Activated T-helper 2 cell treated with anti-CD3 and anti-CD28 coated beads, Interferon-gamma antibody, Interleukin-2, Interleukin-4, amounts not matched to agents 10 μg/mL and 5 μg/mL and 100 μg/mL, durations not matched to agents 14 hours and 24 hours and 36 hours (primary cell): Measurements from ENCODE around the gene P2RY6. TPM values are rescaled to one million over a fixed set of nuclear protein-coding genes. Genes with fewer than 3 reads are reported as not detected.

Source experiments
- DNase-seq: peaks from one replicate; pipeline ENCODE4 v3.0.0; 2021; ENCODE audit warnings: low spot score
- H3K27ac Mint-ChIP-seq: one replicate; pipeline ENCODE4 v1.8.0; 2021; ENCODE audit warnings: mixed read lengths
- H3K27me3 Mint-ChIP-seq: one replicate; pipeline ENCODE4 v1.8.0; 2021; ENCODE audit warnings: low read depth, mixed read lengths
- H3K36me3 Mint-ChIP-seq: one replicate; pipeline ENCODE4 v1.8.0; 2021; ENCODE audit warnings: low read depth, mixed read lengths
- H3K4me1 Mint-ChIP-seq: one replicate; pipeline ENCODE4 v1.8.0; 2021; ENCODE audit warnings: low read depth, mixed read lengths
- H3K4me3 Mint-ChIP-seq: one replicate; pipeline ENCODE4 v1.8.0; 2021; ENCODE audit warnings: low read depth, mild to moderate bottlenecking, moderate library complexity, mixed read lengths
- H3K9me3 Mint-ChIP-seq: one replicate; pipeline ENCODE4 v1.8.0; 2021; ENCODE audit warnings: mixed read lengths
- intact Hi-C: fragments of 100-400 bp; cut with micrococcal nuclease; formaldehyde crosslinking; loops from one replicate; pipeline ENCODE4 v1.15.1; 2023
- total RNA-seq: library from RNA; stranded (reverse); gene quantifications from 2 replicates; pipeline ENCODE4 v1.2.3, GENCODE V29; 2022

P2RY6 gene
- total RNA-seq, 1 donor from 2014 or later: not detected

GRCh38 chr11:73292525-73292894, 20.4 kb downstream of the P2RY6 start:
- H3K4me3 Mint-ChIP-seq: no peak overlapping the region
- H3K9me3 Mint-ChIP-seq: no peaks in the 10 kb centered on the region
- intact Hi-C loops: no loop called here
- H3K27me3 Mint-ChIP-seq: peaks cover 14% of the 10 kb centered on the region
- no peak for DNase-seq
- peaks cover 18% of the 10 kb centered on the region for H3K4me1 Mint-ChIP-seq
- H3K27ac Mint-ChIP-seq: no peak overlapping the region
- H3K36me3 Mint-ChIP-seq: no peaks in the 10 kb centered on the region

GRCh38 chr11:73293356-73293936, 21.3 kb downstream of the P2RY6 start:
- H3K4me1 Mint-ChIP-seq: peaks cover 11% of the 10 kb centered on the region
- H3K36me3 Mint-ChIP-seq: no peaks in the 10 kb centered on the region
- H3K9me3 Mint-ChIP-seq: no peaks in the 10 kb centered on the region
- peaks cover 14% of the 10 kb centered on the region for H3K27me3 Mint-ChIP-seq
- no peak overlapping the region for H3K4me3 Mint-ChIP-seq
- no peak for DNase-seq
- H3K27ac Mint-ChIP-seq: no peak overlapping the region
- intact Hi-C loops: no loop called here

- DNase-seq: no peak
- H3K27ac Mint-ChIP-seq: no peak overlapping the region
- intact Hi-C loops: loop anchor here (1.0 kb wide), 1 partner anchor 41 kb away; no protein-coding TSS in a partner anchor
- H3K4me1 Mint-ChIP-seq: peaks cover 2% of the 10 kb centered on the region
- peaks cover 14% of the 10 kb centered on the region for H3K27me3 Mint-ChIP-seq
- H3K36me3 Mint-ChIP-seq: no peaks in the 10 kb centered on the region
- H3K9me3 Mint-ChIP-seq: no peaks in the 10 kb centered on the region
- H3K4me3 Mint-ChIP-seq: no peak overlapping the region
These were observed 22.5 kb downstream of the P2RY6 start for GRCh38 chr11:73294604-73295003.

- Mint-ChIP-seq H3K9me3 (no peaks in the 10 kb centered on the region), H3K4me1 (peaks cover 2% of the 10 kb centered on the region), H3K27ac (no peak overlapping the region), H3K4me3 (no peak overlapping the region), H3K36me3 (no peaks in the 10 kb centered on the region), H3K27me3 (peaks cover 15% of the 10 kb centered on the region)
- intact Hi-C loops: loop anchor here (1.0 kb wide), 1 partner anchor 40 kb away; no protein-coding TSS in a partner anchor
- DNase-seq: peak; percentile 69
These were observed 23.3 kb downstream of the P2RY6 start for GRCh38 chr11:73295241-73295995.

GRCh38 chr11:73295996-73296318, 23.8 kb downstream of the P2RY6 start:
- intact Hi-C loops: loop anchor here (1.0 kb wide), 1 partner anchor 39 kb away; no protein-coding TSS in a partner anchor
- H3K36me3 Mint-ChIP-seq: no peaks in the 10 kb centered on the region
- no peak for DNase-seq
- peaks cover 16% of the 10 kb centered on the region for H3K27me3 Mint-ChIP-seq
- H3K9me3 Mint-ChIP-seq: no peaks in the 10 kb centered on the region
- H3K4me3 Mint-ChIP-seq: no peak overlapping the region
- peaks cover 2% of the 10 kb centered on the region for H3K4me1 Mint-ChIP-seq
- H3K27ac Mint-ChIP-seq: no peak overlapping the region

- intact Hi-C loops: no loop called here
- Mint-ChIP-seq H3K27me3 (peaks cover 14% of the 10 kb centered on the region), H3K9me3 (no peaks in the 10 kb centered on the region), H3K4me3 (no peak overlapping the region), H3K4me1 (peaks cover 2% of the 10 kb centered on the region), H3K36me3 (no peaks in the 10 kb centered on the region), H3K27ac (no peak overlapping the region)
- DNase-seq: no peak
These were observed 24.5 kb downstream of the P2RY6 start for GRCh38 chr11:73296501-73297230.

GRCh38 chr11:73297231-73297590, 25.1 kb downstream of the P2RY6 start:
- Mint-ChIP-seq H3K9me3 (no peaks in the 10 kb centered on the region), H3K4me3 (no peak overlapping the region), H3K27ac (no peak overlapping the region), H3K4me1 (peaks cover 2% of the 10 kb centered on the region), H3K27me3 (peaks cover 14% of the 10 kb centered on the region), H3K36me3 (no peaks in the 10 kb centered on the region)
- no peak for DNase-seq
- intact Hi-C loops: no loop called here

GRCh38 chr11:73297702-73298101, 25.6 kb downstream of the P2RY6 start:
- intact Hi-C loops: no loop called here
- DNase-seq: no peak
- Mint-ChIP-seq H3K4me1 (peaks cover 2% of the 10 kb centered on the region), H3K9me3 (no peaks in the 10 kb centered on the region), H3K27ac (no peak overlapping the region), H3K27me3 (peaks cover 15% of the 10 kb centered on the region), H3K4me3 (no peak overlapping the region), H3K36me3 (no peaks in the 10 kb centered on the region)

GRCh38 chr11:73298233-73298632, 26.1 kb downstream of the P2RY6 start:
- Mint-ChIP-seq H3K4me3 (no peak overlapping the region), H3K9me3 (no peaks in the 10 kb centered on the region), H3K36me3 (no peaks in the 10 kb centered on the region), H3K27me3 (peaks cover 16% of the 10 kb centered on the region), H3K27ac (no peak overlapping the region), H3K4me1 (peaks cover 2% of the 10 kb centered on the region)
- intact Hi-C loops: no loop called here
- DNase-seq: no peak

GRCh38 chr11:73299751-73300150, 27.6 kb downstream of the P2RY6 start:
- Mint-ChIP-seq H3K36me3 (no peaks in the 10 kb centered on the region), H3K4me1 (peaks cover 2% of the 10 kb centered on the region), H3K27me3 (peaks cover 19% of the 10 kb centered on the region), H3K4me3 (no peak overlapping the region), H3K27ac (no peak overlapping the region), H3K9me3 (no peaks in the 10 kb centered on the region)
- intact Hi-C loops: no loop called here
- DNase-seq: no peak

GRCh38 chr11:73306069-73306841, 34.1 kb downstream of the P2RY6 start:
- DNase-seq: no peak
- intact Hi-C loops: loop anchor here (5.0 kb wide), 2 partner anchors 71 to 86 kb away; partner anchors contain the start of gene RELT
- Mint-ChIP-seq H3K4me3 (peak overlapping the region; percentile 18), H3K4me1 (peaks cover 6% of the 10 kb centered on the region), H3K36me3 (no peaks in the 10 kb centered on the region), H3K9me3 (no peaks in the 10 kb centered on the region), H3K27ac (no peak overlapping the region), H3K27me3 (peaks cover 45% of the 10 kb centered on the region)

- no peak overlapping the region for H3K27ac Mint-ChIP-seq
- no peaks in the 10 kb centered on the region for H3K9me3 Mint-ChIP-seq
- H3K4me3 Mint-ChIP-seq: peak overlapping the region; percentile 86
- H3K27me3 Mint-ChIP-seq: peaks cover 48% of the 10 kb centered on the region
- intact Hi-C loops: loop anchor here (1.0 to 5.0 kb wide), 3 partner anchors 28 to 85 kb away; partner anchors contain the start of gene RELT
- DNase-seq: no peak
- peaks cover 6% of the 10 kb centered on the region for H3K4me1 Mint-ChIP-seq
- no peaks in the 10 kb centered on the region for H3K36me3 Mint-ChIP-seq
These were observed 34.8 kb downstream of the P2RY6 start for GRCh38 chr11:73306977-73307322.
